A673 (cell line): ENCODE results near the gene CAST. TPM values are rescaled to one million over a fixed set of nuclear protein-coding genes. Genes with fewer than 3 reads are reported as not detected.

Experiments
- BruUV-seq: library from RNA; stranded (reverse); fragments of 400-500 nt; replicated peaks from 2 replicates; lab custom pipeline; 2021; lab: Mats Ljungman, UMichigan
- CTCF ChIA-PET: fragments of 300-600 bp; sonication (Branson Sonifier 250); formaldehyde crosslinking; loops from one replicate; lab custom pipeline; 2022; ENCODE audit warnings: antibody characterized with exemption; lab: Charles Lee
- POLR2A ChIA-PET: fragments of 300-600 bp; sonication (Branson Sonifier 250); formaldehyde crosslinking; loops from one replicate; lab custom pipeline; 2022; ENCODE audit warnings: antibody characterized with exemption; ENCODE audit not compliant: low non-redundant PET; lab: Charles Lee
- DNase-seq: peaks from one replicate; pipeline ENCODE4 v3.0.0-alpha.2; 2015; ENCODE audit warnings: low spot score
- H3K27ac ChIP-seq: fragments of 200-600 bp; sonication (generic); 2 replicates; pipeline ENCODE4 v1.5.1; 2016; ENCODE audit warnings: mixed run types, low read depth, mild to moderate bottlenecking, mixed read lengths, antibody characterized with exemption, low read length; ENCODE audit not compliant: poor library complexity, severe bottlenecking
- H3K27me3 ChIP-seq: fragments of 200-600 bp; sonication (generic); replicated peaks from 2 replicates; pipeline ENCODE4 v1.6.1; 2017; ENCODE audit warnings: mixed run types, low read depth, mild to moderate bottlenecking, mixed read lengths, antibody characterized with exemption, low read length; ENCODE audit not compliant: insufficient read depth, poor library complexity
- H3K36me3 ChIP-seq: fragments of 200-600 bp; sonication (generic); 2 replicates; pipeline ENCODE4 v1.6.1; 2016; ENCODE audit warnings: mixed run types, mild to moderate bottlenecking, mixed read lengths, antibody characterized with exemption, low read length; ENCODE audit not compliant: insufficient read depth, poor library complexity, severe bottlenecking
- H3K4me1 ChIP-seq: fragments of 200-600 bp; sonication (generic); 2 replicates; pipeline ENCODE4 v1.6.1; 2017; ENCODE audit warnings: mixed run types, mild to moderate bottlenecking, mixed read lengths, antibody characterized with exemption, low read length; ENCODE audit not compliant: insufficient read depth, poor library complexity, severe bottlenecking
- H3K4me3 ChIP-seq: fragments of 200-600 bp; sonication (generic); 2 replicates; pipeline ENCODE4 v1.5.1; 2016; ENCODE audit warnings: low read depth, mixed run types, mild to moderate bottlenecking, mixed read lengths, low read length; ENCODE audit not compliant: poor library complexity, severe bottlenecking
- H3K9me3 ChIP-seq: fragments of 200-600 bp; sonication (generic); 2 replicates; pipeline ENCODE4 v1.6.1; 2016; ENCODE audit warnings: mixed run types, low read depth, mild to moderate bottlenecking, mixed read lengths, antibody characterized with exemption, low read length; ENCODE audit not compliant: poor library complexity, severe bottlenecking
- CTCF ChIP-seq: fragments of 300-800, 200-600 bp; sonication (generic); conservative IDR thresholded peaks from 2 replicates; pipeline ENCODE4 v1.5.1; 2017; ENCODE audit warnings: low read depth, mild to moderate bottlenecking, antibody characterized with exemption, low read length, moderate library complexity, mixed read lengths
- EZH2 ChIP-seq: fragments of 200-600 bp; sonication (generic); IDR thresholded peaks from 2 replicates; pipeline ENCODE4 v1.6.1; 2017; ENCODE audit warnings: borderline replicate concordance, low read depth, mild to moderate bottlenecking, mixed read lengths, antibody characterized with exemption, low read length; ENCODE audit not compliant: poor library complexity, severe bottlenecking
- intact Hi-C: fragments of 100-400 bp; cut with micrococcal nuclease; formaldehyde crosslinking; loops from one replicate; pipeline ENCODE4 v1.10.0; 2022; ENCODE audit not compliant: unreplicated experiment
- total RNA-seq: library from RNA; stranded (reverse); gene quantifications from 2 replicates; pipeline ENCODE4 v1.2.3, GENCODE V29; 2021

Gene CAST
- total RNA-seq, 1 experiment from 2014 or later = 66.8 TPM

- H3K4me1 ChIP-seq = no peaks in the 10 kb centered on the region
- no peak overlapping the region for H3K4me3 ChIP-seq
- DNase-seq = no peak
- H3K27ac ChIP-seq = no peak overlapping the region
- intact Hi-C loops = loop anchor here (2.0 to 5.0 kb wide), 2 partner anchors 115 to 243 kb away; no protein-coding TSS in a partner anchor
- ChIA-PET POLR2A (interaction anchor here (0.7 kb wide), 1 partner anchor 11 kb away, joined by 3 read pairs; no protein-coding TSS in a partner anchor), CTCF (no interaction called here)
- TF ChIP-seq EZH2 (no peak), CTCF (no peak)
- BruUV-seq = no TSS peak
- H3K27me3 ChIP-seq = no peaks in the 10 kb centered on the region
- H3K36me3 ChIP-seq = peaks cover 23% of the 10 kb centered on the region
- no peaks in the 10 kb centered on the region for H3K9me3 ChIP-seq
Observed at GRCh38 chr5:96753848-96754247, 91.7 kb downstream of the CAST start.

- Histone ChIP-seq H3K27ac (no peak overlapping the region), H3K36me3 (peaks cover 17% of the 10 kb centered on the region), H3K27me3 (no peaks in the 10 kb centered on the region), H3K4me1 (peaks cover 1% of the 10 kb centered on the region), H3K9me3 (no peaks in the 10 kb centered on the region), H3K4me3 (no peak overlapping the region)
- CTCF ChIA-PET = no interaction called here
- no TSS peak for BruUV-seq
- no peak for TF ChIP-seq CTCF
- no peak for TF ChIP-seq EZH2
- no peak for DNase-seq
- intact Hi-C loops = loop anchor here (2.0 kb wide), 1 partner anchor 113 kb away; no protein-coding TSS in a partner anchor
- POLR2A ChIA-PET = no interaction called here
Observed at GRCh38 chr5:96755851-96756250, 93.7 kb downstream of the CAST start.

- Histone ChIP-seq H3K9me3 (no peaks in the 10 kb centered on the region), H3K36me3 (peaks cover 17% of the 10 kb centered on the region), H3K4me1 (peaks cover 12% of the 10 kb centered on the region), H3K4me3 (no peak overlapping the region), H3K27ac (no peak overlapping the region), H3K27me3 (no peaks in the 10 kb centered on the region)
- POLR2A ChIA-PET = no interaction called here
- CTCF ChIA-PET = no interaction called here
- intact Hi-C loops = no loop called here
- TF ChIP-seq EZH2 (no peak), CTCF (no peak)
- DNase-seq = no peak
- BruUV-seq = no TSS peak
Observed at GRCh38 chr5:96756985-96757384, 94.8 kb downstream of the CAST start.
